C4-2B (cell line): ENCODE measurements around the gene ZNF316.

Experiments used
- CTCF ChIP-seq: fragments of 450-650 bp; conservative IDR thresholded peaks from 2 replicates; pipeline ENCODE4 v1.5.1; 2017; ENCODE audit warnings: mild to moderate bottlenecking
- ZFX ChIP-seq: fragments of 450-650 bp; IDR thresholded peaks from 2 replicates; pipeline ENCODE4 v1.6.1; 2017

DNA sequence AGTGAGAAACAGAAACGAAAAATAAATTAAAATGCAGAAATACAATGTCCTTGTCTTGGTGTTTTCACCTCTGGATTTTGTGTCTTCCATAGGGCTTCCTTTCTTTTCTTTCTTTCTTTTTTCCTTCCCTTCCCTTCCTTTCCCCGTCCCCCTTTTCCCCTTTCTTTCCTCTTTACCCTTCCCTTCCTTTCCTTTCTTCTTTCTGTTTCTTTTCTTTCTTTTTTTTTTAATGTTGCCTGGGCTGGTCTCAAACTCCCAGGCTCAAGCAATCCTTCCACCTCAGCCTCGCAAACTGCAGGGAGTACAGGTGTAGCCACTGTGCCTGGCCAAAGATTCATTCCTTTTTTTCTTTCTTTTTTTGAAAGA, 12.9 kb upstream of the ZNF316 start:
- no peak for TF ChIP-seq CTCF
- no peak for TF ChIP-seq ZFX
